Keratinocyte (primary cell): ENCODE data around the gene SPG7.

Experiments used
- CTCF ChIP-seq, 3 experiments: IDR thresholded peaks in 1 of 3; conservative IDR thresholded peaks in 1 of 3; optimal IDR thresholded peaks in 1 of 3; 2 replicates in 2 of 3; 3 replicates in 1 of 3; pipeline versions ENCODE3 to v1.5.1; 2011; ENCODE audit warnings: low read length in 3 of 3, mild to moderate bottlenecking in 3 of 3, moderate library complexity in 2 of 3, control low read depth in 1 of 3, inconsistent platforms in 1 of 3; ENCODE audit not compliant: insufficient read depth in 2 of 3; ENCODE audit errors: extremely low read depth in 1 of 3
- EZH2 ChIP-seq: IDR thresholded peaks from one replicate; pipeline ENCODE4 v1.6.1; 2012; ENCODE audit warnings: inconsistent platforms, mild to moderate bottlenecking, low read length, moderate library complexity

GRCh38 chr16:89485701-89486246 is 22.4 kb upstream of the SPG7 start:
- TF ChIP-seq CTCF (optimal IDR thresholded peaks at IDR 0.05 in 1 of 3, IDR thresholded peaks at IDR 0.05 in 1 of 3, conservative IDR thresholded peaks at IDR 0.05 in 1 of 3; ENCODE audit: extremely low read depth in 1 of 3, insufficient read depth in 2 of 3, low read length in 3 of 3), result no peak
- no peak for TF ChIP-seq EZH2
